Activated CD8-positive, alpha-beta memory T cell treated with anti-CD3 and anti-CD28 coated beads for 36 hours (primary cell): Measurements from ENCODE around the gene MYG1. TPM values are rescaled to one million over a fixed set of nuclear protein-coding genes. Genes with fewer than 3 reads are reported as not detected.
"Not testable (repeated sequence)": the region's sequence is repeated elsewhere in the genome, so short reads cannot be mapped to it uniquely, and the experiment has no call there.

Experiments used
- CTCF ChIA-PET: fragments of 350-600 bp; sonication (Branson Sonifier 250); formaldehyde crosslinking; loops from one replicate; lab custom pipeline; 2021; ENCODE audit warnings: antibody characterized with exemption; lab: Charles Lee
- POLR2A ChIA-PET: fragments of 350-600 bp; sonication (Branson Sonifier 250); formaldehyde crosslinking; loops from one replicate; lab custom pipeline; 2021; ENCODE audit warnings: antibody characterized with exemption; lab: Charles Lee
- total RNA-seq, 2 experiments: library from RNA; stranded (reverse); gene quantifications; one replicate each; pipeline ENCODE4 v1.2.3, GENCODE V29; 2021

Gene MYG1
- total RNA-seq, 2 experiments from 2014 or later: 88.0 to 91.2 TPM

GRCh38 chr12:53308276-53308675 lies 8.8 kb downstream of the MYG1 start:
- POLR2A ChIA-PET: interaction anchor here (0.6 kb wide), 1 partner anchor 10 kb away, joined by 4 read pairs; no protein-coding TSS in a partner anchor

GRCh38 chr12:53313996-53314395 lies 14.5 kb downstream of the MYG1 start:
- ChIA-PET POLR2A (interaction anchor here (0.6 kb wide), 1 partner anchor 9 kb away, joined by 3 read pairs; no protein-coding TSS in a partner anchor), CTCF (no interaction called here)

More at GRCh38 chr12:53308276-53308675, 8.8 kb downstream of the MYG1 start:
- CTCF ChIA-PET: no interaction called here

- ChIA-PET CTCF (interaction anchor here (0.6 to 8.3 kb wide), 44 partner anchors 10 to 180 kb away, joined by 3 to 114 read pairs (median 4); partner anchors contain the start of genes CSAD, ITGB7, MYG1 and PFDN5), POLR2A (interaction anchor here (0.6 to 3.7 kb wide), 12 partner anchors 22 to 242 kb away, joined by 3 to 16 read pairs (median 6); partner anchors contain the start of genes CSAD, MYG1, PFDN5 and SOAT2)
These were observed 21.1 kb downstream of the MYG1 start for GRCh38 chr12:53320352-53321195.

DNA sequence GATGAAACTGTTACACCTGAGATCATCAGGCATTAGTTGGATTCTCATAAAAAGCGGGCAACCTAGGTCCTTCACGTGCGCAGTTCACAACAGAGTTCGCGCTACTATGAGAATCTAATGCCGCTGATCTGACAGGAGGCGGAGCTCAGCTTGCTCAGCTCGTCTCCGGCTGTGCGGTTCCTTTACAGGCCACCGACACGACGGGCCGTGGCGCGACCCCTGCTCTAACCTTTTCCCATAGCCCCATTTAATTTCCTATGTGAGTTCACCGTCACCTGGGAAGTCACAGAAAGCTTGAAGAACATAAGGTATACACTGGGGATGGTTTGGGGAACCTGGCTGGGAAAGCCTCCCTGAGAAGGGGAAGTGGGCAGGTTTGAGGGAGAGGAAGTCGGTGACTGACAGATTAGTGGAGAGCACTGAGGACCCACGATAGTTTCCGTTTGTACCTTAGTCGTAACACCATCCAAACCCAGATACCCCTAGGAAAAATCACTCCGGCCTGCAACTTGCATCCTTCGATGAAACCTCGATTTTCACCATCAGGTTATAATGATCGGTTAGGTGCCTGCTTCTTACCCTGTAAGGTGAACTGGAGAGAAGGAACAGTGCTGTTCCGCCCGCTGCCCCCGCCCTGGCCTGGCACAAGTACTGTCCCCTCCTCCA lies 24.8 kb downstream of the MYG1 start:
- CTCF ChIA-PET: interaction anchor here (0.6 to 8.3 kb wide), 13 partner anchors 15 to 260 kb away, joined by 3 to 114 read pairs (median 4); partner anchors contain the start of genes ITGB7 and SP1
- POLR2A ChIA-PET: interaction anchor here (0.6 to 2.6 kb wide), 8 partner anchors 21 to 247 kb away, joined by 3 to 12 read pairs (median 4); partner anchors contain the start of genes MYG1, PFDN5 and TARBP2

DNA sequence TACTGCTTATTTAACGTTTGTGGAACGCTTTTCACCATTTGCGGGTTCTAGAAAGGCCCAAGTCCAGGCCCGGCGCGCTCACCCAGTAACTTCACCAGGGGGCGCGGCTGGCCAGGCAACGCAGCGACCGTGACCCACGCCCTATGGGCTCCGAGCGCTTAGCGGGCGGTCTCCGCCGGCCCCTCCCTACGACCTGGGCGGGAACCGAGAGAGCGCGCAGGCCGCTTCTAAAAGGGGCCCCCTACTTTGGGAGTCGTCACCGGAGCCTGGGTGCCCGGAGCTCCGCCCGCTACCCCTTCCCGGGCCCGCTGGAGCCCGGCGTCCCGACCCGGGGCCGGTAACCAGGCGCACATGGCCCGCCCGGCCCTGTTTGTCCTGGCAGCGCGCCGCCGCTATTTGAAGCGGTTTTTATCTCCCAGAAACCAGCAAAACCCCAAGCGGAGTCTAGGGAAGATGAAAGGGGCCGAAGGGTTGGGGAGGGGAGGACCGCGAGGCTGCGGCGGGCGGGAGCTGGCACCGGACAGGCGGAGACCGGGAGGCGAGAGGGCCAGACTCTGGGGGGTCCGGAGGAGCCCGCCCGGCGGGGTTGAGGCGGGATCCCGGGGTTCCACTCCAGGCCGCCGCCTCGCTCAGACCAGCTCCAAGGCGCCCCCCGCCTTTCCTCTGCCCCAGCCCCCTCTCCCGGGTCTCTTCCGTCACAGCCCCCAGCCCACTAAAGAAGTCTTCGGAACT lies 25.4 kb downstream of the MYG1 start:
- ChIA-PET CTCF (interaction anchor here (0.6 to 8.3 kb wide), 6 partner anchors 21 to 260 kb away, joined by 3 to 114 read pairs (median 6); partner anchors contain the start of gene SP1), POLR2A (interaction anchor here (0.6 to 2.6 kb wide), 6 partner anchors 20 to 247 kb away, joined by 3 to 12 read pairs (median 4); partner anchors contain the start of genes PFDN5 and TARBP2)

- CTCF ChIA-PET: interaction anchor here (1.5 to 8.3 kb wide), 6 partner anchors 15 to 148 kb away, joined by 4 to 114 read pairs (median 8); partner anchors contain the start of gene SP1
- POLR2A ChIA-PET: interaction anchor here (1.2 to 2.6 kb wide), 4 partner anchors 19 to 106 kb away, joined by 4 to 12 read pairs (median 7); partner anchors contain the start of gene PFDN5
These were observed 26.1 kb downstream of the MYG1 start for GRCh38 chr12:53325511-53326061.

GRCh38 chr12:53326460-53327185 lies 27.1 kb downstream of the MYG1 start:
- POLR2A ChIA-PET: interaction anchor here (0.6 kb wide), 1 partner anchor 15 kb away, joined by 3 read pairs; no protein-coding TSS in a partner anchor
- CTCF ChIA-PET: interaction anchor here (1.4 to 8.3 kb wide), 5 partner anchors 14 to 114 kb away, joined by 4 to 114 read pairs (median 10); no protein-coding TSS in a partner anchor

GRCh38 chr12:53327435-53328042 lies 28.0 kb downstream of the MYG1 start:
- ChIA-PET POLR2A (interaction anchor here (0.6 to 1.4 kb wide), 2 partner anchors 94 to 152 kb away, joined by 3 read pairs; no protein-coding TSS in a partner anchor), CTCF (interaction anchor here (0.7 to 8.3 kb wide), 6 partner anchors 13 to 114 kb away, joined by 3 to 114 read pairs (median 4); no protein-coding TSS in a partner anchor)

DNA sequence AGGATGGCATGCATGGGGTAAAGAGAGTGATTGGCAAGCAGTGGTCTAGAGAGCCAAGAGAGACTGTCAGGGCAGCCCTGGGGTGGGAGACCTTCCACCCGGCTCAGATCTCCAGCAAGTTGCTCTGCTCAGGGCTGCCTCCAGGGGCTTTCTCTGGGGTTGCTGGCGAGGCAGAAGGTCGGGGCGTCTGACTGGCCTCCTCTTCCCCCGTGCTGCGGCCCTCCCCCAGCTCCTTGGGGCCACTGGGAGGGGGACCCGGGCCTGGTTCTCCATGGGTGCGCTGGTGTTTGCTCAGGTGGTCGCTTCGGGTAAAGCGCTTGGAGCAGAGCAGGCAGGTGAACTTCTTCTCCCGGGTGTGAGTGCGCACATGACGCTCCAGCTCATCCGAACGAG lies 28.5 kb downstream of the MYG1 start:
- ChIA-PET POLR2A (interaction anchor here (0.6 to 2.2 kb wide), 3 partner anchors 17 to 151 kb away, joined by 3 to 6 read pairs (median 3); no protein-coding TSS in a partner anchor), CTCF (interaction anchor here (1.0 to 8.3 kb wide), 4 partner anchors 18 to 114 kb away, joined by 3 to 114 read pairs (median 7); no protein-coding TSS in a partner anchor)

DNA sequence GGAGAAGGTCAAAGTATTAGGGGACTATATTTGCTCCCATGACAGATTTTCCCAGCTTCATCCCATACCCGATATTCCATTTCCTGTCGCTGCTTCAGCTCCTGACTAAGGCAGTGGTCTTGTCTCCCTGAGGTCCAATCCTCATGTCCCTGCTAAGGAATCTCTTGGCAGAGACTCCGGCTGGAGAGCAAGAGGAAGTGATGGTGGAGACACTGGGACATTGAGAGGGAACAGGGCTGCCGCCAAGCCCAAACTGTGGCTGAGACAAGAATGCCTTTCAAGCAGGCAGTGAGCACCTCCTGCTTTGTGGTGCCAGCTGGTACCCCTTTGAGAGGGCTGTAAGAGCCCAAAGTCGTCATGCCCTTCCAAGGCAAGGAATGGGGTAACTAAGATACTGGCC lies 31.2 kb downstream of the MYG1 start:
- ChIA-PET POLR2A (interaction anchor here (0.6 to 0.7 kb wide), 2 partner anchors 43 to 71 kb away, joined by 3 to 7 read pairs; no protein-coding TSS in a partner anchor), CTCF (interaction anchor here (0.5 to 2.5 kb wide), 5 partner anchors 14 to 373 kb away, joined by 3 to 12 read pairs (median 5); no protein-coding TSS in a partner anchor)

DNA sequence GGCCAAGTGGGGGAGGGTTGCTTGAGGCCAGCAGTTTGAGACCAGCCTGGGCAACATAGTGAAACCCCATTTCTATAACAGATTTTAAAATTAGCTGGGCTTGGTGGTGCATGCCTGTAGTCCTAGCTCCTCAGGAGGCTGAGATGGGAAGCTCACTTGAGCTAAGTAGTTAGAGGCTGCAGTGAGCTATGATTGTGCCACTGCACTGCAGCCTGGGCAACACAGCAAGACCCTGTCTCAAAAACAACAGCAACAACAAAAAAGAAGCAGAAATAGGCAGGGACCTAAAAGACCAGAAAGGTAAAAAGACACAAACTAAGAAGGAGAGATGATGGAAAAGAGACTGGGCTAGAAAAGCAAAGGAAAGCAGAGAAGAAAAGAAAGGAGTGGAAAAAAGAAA lies 32.8 kb downstream of the MYG1 start:
- POLR2A ChIA-PET: not testable (repeated sequence)
- CTCF ChIA-PET: interaction anchor here (1.3 to 2.3 kb wide), 2 partner anchors 11 to 13 kb away, joined by 5 to 10 read pairs; partner anchors contain the start of gene AAAS

GRCh38 chr12:53332744-53333143 lies 33.2 kb downstream of the MYG1 start:
- ChIA-PET POLR2A (interaction anchor here (0.7 kb wide), 1 partner anchor 122 kb away, joined by 6 read pairs; no protein-coding TSS in a partner anchor), CTCF (interaction anchor here (1.2 to 2.3 kb wide), 2 partner anchors 11 to 12 kb away, joined by 4 to 10 read pairs; partner anchors contain the start of gene AAAS)

DNA sequence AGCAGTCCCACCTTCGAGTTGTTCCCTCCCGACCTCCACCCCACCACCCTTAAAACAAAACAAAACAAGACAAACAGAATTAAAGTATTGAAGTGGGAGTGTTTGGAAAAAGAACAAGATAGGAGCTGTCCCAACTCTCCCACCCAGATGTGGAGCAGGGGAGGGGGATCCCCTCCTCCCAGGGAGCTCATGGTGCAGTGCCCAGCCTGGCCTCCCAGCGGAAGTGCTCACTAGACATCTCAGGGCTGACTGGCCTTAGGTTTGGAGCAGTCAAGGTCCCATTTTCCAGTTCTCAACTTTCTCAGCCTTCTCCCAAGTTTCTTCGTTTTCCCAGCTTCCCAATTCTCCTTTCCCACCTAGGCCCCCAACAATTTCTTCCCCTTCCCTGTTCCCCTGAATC lies 33.8 kb downstream of the MYG1 start:
- CTCF ChIA-PET: interaction anchor here (0.8 to 2.3 kb wide), 3 partner anchors 12 to 33 kb away, joined by 3 to 10 read pairs (median 4); partner anchors contain the start of gene AAAS
- POLR2A ChIA-PET: interaction anchor here (0.7 kb wide), 1 partner anchor 122 kb away, joined by 6 read pairs; no protein-coding TSS in a partner anchor

- ChIA-PET POLR2A (no interaction called here), CTCF (interaction anchor here (0.8 to 2.3 kb wide), 3 partner anchors 11 to 32 kb away, joined by 3 to 10 read pairs (median 4); partner anchors contain the start of gene AAAS)
These were observed 34.4 kb downstream of the MYG1 start for GRCh38 chr12:53333845-53334244.

DNA sequence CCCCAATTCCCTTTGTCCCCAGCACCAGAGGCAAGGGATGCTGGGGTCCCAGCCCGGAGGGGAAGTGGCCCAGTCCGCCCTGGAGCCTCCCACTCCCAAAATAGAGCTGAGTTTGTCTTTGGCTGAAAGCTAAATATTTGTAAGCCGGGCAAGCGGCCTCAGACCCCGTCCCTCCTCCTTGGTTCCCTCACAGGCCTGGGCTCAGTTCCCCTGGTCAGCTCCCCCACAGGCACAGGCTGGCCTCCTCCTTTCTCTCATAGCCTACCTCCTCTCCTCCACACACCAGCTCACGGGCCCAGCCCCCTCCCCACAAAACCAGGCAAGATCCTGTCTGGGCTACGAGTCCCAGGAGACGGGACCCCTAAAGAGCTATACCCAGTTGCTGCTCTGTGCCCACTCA lies 35.3 kb downstream of the MYG1 start:
- ChIA-PET CTCF (interaction anchor here (0.6 to 0.8 kb wide), 3 partner anchors 13 to 1054 kb away, joined by 3 read pairs; partner anchors contain the start of gene AAAS), POLR2A (interaction anchor here (0.7 kb wide), 1 partner anchor 19 kb away, joined by 3 read pairs; no protein-coding TSS in a partner anchor)
